HTR-8/SVneo (cell line): ENCODE measurements around the gene CEACAM3.

Experiments
- DNase-seq: peaks from one replicate; pipeline ENCODE4 v3.0.0; 2011; ENCODE audit warnings: low spot score, mixed read lengths; ENCODE audit not compliant: insufficient read length
- FAIRE-seq: peaks from 2 replicates; lab custom pipeline; 2011; peaks lifted over from hg19 to GRCh38; lab: Jason Lieb, UNC

CEACAM3 gene

DNA sequence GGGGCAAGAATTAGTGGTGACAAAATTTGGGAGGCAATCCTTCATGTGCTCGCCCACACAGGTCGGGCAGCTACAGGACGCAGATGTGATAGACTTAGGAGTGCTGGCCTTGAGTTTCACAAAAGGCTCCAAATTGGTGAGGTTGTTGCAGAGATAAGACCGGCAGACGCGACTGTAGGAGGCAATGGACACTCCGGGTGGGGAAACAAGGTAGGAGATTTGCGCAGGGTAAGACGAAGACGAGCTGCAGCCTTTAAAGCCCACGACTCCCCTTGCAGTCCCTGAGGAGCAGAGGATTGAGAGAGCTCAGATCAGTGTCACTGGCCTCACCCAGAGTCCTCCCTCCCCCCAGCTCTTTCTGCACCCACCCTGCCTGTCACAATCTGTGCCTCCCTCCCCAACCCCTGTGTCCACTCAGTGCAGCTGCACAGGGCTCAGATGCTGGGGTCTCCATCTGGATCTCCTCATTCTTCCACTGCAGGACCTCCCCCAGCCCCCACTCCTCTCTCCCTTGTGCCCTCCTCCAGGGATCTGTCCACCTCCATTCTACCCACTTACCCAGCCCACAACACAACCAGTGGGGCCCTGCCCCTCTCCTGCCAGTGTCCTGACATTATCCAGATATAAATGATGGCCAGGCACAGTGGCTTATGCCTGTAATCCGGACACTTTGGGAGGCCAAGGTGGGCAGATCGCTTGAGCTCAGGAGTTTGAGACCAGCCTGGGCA lies 41.8 kb downstream of the CEACAM3 start:
- DNase-seq (no peak), FAIRE-seq (no peak)

DNA sequence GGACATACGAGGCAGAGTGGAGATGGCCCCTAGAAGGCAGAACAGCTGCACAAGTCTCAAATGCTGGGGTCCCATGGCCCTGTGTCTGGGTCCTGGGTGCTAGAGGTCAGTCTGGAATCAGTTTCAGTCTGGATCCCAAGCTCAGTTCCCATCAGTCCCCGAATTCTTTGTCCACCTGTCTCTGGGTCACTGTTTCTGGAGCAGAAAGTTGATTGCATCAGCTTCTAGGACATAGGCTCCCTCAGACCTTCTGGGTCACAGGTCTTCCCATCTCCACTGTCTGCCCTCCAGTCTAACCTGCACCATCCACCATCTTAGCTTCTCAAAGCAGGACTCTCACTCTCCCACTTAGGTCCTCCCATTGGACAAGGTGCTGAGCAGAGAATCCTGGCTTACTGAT lies 42.8 kb downstream of the CEACAM3 start:
- no peak for DNase-seq
- FAIRE-seq = no peak

DNA sequence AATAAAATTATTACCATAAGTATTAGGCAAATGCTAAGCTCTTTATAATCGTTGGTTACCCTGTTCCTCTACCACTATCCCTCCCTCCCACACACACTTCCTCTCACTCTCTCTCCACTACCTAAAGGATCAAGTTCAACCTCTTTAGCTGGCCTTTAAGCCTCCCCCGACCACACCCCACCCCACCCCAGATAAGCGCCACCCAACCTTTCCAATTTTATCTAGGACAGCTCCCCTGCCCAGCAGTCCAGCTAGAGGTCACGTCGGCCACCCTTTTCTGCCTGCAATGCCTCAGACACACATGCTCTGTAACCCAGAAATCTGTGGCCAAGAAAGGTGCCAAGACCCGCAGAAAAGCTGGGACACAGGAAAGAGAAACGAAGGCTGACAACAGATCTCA lies 47.0 kb downstream of the CEACAM3 start:
- FAIRE-seq = no peak

DNA sequence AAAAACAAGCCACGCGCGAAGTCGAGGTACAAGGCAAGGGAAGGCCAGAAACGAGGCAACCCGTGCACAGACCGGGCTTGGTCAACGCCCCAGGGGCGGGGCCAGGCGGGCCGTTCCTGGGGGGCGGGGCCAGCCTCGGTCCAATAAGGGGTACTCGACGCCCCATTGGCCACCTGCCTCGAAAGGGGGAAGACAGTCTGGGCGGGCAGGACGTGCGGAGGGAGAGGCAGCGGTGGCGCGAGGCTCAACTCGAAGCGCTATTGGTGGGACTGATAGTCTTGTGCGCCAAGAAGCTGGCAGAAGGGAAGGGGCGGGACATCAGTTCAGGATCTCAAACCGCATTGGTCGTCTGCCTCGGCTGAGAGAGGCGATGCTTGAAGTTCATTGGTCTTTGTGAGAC lies 48.2 kb downstream of the CEACAM3 start, which contains the start of gene LYPD4:
TSS of gene LYPD4 (minus strand) at position 83 of the 400 bp plus-strand sequence. CDS start 5,398 bp downstream, outside the sequence.
- no peak for FAIRE-seq
- no peak for DNase-seq

More for the DNA sequence above, 47.0 kb downstream of the CEACAM3 start:
- DNase-seq = no peak

DNA sequence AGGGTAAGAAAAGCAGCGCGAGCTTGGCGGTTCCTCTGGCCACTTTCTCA lies 48.4 kb downstream of the CEACAM3 start, which contains the start of gene DMRTC2:
TSS of gene DMRTC2 (plus strand) at position 42 of the 50 bp plus-strand sequence. CDS start 2,387 bp downstream, outside the sequence.
- FAIRE-seq = no peak
- no peak for DNase-seq

DNA sequence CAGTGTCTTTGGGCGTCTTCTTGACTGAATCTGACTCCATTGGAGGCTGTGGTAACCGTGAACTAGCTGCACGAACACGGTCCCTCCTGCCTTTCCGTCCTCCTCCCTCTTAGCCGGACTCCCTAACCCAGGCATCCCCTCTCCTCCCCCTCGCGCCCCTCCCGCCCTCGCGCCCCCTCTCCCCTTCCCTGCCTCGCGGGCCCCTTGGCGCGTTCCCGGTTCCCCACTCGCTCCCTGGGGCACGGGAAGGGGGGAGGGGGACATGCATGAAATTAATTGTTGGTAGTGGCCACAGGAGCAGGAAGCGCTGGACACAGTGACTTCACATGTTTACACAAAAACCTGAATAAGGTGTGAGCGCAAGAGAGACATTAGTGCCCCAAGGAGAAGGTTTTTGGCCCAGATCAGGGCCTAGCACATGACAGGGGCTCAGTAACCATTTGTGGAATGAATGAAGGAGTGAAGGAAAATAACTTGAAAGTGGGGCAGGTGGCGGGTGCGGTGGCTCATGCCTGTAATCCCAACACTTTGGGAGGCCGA lies 48.7 kb downstream of the CEACAM3 start:
- DNase-seq (no peak), FAIRE-seq (no peak)

DNA sequence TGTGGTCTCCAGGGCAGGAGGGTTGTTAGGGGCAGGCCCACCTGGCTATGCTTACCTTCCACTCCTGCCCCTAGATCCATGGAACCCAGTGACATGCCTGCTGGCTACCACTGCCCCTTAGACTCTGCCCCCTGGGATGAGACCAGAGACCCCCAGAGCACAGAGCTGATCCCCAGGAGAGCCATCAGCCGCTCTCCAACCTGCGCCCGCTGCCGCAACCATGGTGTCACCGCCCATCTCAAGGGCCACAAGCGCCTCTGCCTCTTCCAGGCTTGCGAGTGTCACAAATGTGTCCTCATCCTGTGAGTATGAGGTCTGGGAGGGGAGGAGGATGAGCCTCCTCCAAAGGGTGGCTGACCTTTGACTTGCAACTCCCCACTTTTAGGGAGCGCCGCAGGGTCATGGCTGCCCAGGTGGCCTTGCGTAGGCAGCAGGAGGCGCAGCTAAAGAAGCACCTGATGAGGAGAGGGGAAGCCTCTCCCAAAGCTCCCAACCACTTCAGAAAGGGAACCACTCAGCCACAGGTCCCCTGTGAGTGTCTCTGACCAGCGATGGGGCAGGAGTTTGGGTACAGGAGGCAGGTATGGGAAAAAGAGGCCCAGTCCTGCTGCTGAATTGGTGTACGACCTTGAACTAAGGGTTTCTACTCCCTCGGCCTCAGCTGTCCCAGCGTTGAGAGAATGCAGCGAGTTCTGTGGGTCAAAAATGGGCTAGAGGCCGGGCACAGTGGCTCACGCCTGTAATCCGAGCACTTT lies 51.1 kb downstream of the CEACAM3 start:
- no peak for DNase-seq
- FAIRE-seq = no peak

DNA sequence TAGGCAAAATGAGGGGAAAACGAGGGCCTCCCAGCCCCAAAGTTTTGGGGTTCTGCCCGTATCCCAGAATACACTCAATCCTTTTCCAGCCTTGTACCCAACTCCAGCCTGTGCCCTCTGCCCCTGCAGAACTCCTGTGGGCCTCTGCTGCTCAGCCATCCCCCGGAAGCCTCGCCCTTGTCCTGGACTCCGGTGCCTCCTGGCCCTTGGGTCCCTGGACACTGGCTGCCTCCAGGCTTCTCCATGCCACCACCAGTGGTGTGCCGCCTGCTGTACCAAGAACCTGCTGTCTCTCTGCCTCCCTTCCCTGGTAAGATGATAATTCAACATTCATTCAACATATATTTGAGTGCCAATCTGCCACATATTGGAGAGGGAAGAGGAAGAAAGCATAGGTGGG lies 52.3 kb downstream of the CEACAM3 start:
- DNase-seq (no peak), FAIRE-seq (no peak)

DNA sequence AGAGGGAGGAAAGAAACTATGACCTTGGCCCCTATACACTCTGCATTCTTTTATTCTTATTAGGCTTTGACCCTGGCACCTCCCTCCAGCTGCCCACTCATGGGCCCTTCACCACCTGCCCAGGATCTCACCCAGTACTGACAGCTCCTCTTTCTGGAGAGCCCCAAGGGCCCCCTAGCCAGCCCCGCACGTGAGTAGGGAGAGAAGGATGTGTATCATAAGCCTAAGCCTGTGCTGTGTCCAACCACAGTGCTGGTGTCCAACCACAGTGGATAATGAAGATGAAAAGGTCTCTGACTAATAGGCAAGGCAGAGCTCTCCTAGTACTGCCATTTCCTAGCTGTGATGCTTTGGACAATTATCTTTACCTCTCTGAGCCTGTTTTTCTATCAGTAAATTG lies 52.7 kb downstream of the CEACAM3 start:
- DNase-seq = no peak
- no peak for FAIRE-seq

DNA sequence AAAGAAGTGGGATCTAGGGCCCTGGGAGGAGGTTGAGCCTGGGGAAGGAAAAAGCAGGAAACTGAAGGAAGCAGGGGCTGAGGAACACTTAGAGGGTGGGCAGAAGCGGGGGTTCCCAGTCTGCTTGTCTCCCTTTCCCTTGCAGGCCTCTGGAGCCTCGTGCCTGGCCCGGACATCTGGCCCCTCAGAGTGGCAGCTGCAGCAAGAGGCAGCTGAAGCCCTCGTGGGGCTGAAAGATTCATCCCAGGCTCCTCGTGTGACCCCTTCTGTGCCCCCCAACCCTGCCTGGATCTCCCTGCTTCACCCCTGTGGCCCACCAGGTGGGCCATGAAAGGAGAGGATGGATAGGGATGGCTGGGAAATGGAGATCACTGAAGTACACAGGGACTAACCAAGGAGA lies 54.0 kb downstream of the CEACAM3 start:
- DNase-seq = no peak
- no peak for FAIRE-seq

DNA sequence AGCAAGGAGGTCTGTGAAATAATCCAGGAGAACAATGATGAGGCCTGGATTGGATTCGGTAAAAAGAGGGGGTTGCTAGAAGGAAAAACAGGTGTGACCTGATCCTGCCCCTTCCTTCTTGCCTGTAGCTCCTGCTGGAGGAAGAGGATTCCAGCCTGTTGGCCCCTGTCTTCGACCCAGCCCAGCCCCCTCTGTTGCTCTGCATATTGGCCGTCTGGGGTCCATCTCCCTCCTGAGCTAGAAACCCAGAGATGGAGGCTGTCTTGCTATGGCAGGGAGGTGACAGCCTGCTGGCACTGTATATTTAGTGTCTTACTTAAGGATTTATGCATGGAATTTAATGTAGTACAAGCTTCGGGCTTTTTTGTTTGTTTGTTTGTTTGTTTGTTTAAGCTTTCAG lies 55.1 kb downstream of the CEACAM3 start:
- no peak for DNase-seq
- FAIRE-seq = no peak

DNA sequence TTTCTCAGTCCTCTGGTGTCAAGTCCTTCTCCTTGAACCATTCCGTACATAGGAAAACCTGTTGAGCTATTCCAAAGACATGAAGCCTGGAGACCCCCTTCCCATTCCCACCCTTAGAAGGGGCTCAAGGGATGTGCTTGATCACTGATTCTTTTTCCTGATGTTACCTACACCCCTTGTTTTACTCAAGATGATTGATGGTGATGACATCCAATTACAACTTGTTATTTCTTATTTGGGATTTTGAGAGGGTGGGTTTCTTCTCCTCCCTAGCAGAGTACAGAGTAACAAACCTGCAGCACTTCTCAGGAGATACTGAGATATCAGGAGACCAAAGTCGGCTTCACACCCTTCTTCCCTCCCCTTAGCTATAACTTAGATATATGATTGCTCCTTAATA lies 57.0 kb downstream of the CEACAM3 start:
- DNase-seq (no peak), FAIRE-seq (no peak)

DNA sequence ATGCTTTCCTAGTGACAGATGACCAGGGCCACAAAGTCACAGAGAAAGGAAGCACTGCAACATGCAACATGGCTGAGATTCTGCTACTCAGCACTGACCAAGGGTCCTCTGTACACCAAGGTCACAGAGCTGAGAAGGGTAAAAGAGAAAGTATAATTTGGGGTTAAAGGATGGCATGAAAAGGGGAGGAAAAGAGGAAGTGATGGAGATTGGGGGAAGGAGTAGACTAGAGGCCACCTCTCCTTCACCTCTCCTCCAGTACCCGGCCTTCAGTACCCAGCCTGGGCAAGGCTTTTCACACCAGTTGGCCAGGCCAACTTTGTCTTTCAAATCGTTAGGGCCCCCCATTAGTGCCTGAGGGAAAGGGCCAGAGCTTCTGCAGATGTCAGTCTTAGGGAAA lies 57.4 kb downstream of the CEACAM3 start:
- no peak for DNase-seq

DNA sequence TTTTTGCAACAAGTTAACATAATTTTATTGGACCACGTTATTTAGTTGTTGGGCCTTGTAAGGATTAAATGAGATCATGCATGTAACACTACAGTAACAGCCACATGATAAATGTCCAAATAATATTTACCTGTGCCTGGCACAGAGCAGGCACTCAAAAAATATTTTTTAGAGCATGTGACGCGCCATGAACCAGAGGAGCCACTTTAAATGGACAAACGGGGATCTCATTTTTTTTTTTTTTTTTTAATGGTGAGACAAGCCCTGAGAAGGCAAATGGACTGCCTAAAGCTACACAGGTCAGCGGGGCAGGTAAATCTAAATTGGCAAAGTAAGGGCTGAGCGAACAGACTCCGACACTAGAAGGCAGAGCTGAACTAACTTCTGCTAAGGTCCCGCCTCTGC lies 62.8 kb downstream of the CEACAM3 start:
- FAIRE-seq (no peak), DNase-seq (no peak)

More for the DNA sequence above, 57.4 kb downstream of the CEACAM3 start:
- no peak for FAIRE-seq

DNA sequence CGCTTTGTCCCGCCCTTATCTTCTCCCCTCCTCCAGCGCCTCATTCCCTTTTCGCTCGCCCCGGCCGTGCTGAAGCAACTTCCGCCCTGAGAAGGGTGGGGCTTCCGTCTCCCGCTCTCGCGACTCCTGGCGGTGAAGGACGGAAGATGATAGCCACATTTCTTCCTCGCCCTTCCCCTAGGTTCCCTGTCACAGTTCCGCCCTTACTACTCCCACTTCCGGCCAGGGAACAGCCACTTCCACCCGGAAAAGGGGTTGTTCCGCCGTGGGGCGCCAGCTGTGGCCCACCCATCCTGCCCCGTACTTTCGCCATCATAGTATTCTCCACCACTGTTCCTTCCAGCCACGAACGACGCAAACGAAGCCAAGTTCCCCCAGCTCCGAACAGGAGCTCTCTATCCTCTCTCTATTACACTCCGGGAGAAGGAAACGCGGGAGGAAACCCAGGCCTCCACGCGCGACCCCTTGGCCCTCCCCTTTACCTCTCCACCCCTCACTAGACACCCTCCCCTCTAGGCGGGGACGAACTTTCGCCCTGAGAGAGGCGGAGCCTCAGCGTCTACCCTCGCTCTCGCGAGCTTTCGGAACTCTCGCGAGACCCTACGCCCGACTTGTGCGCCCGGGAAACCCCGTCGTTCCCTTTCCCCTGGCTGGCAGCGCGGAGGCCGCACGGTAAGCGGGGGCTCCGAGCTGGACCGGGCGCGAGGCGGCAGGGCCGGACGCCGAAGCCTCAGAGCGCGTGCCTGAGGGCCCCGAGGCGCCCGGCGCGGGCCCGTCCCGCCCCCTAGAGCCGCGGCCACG lies 63.4 kb downstream of the CEACAM3 start, which contains the start of gene RPS19:
TSS of gene RPS19 (plus strand) at position 638 of the 801 bp plus-strand sequence. CDS start 520 bp downstream, outside the sequence.
- FAIRE-seq (peak; percentile 98), DNase-seq (peak; percentile 94)

DNA sequence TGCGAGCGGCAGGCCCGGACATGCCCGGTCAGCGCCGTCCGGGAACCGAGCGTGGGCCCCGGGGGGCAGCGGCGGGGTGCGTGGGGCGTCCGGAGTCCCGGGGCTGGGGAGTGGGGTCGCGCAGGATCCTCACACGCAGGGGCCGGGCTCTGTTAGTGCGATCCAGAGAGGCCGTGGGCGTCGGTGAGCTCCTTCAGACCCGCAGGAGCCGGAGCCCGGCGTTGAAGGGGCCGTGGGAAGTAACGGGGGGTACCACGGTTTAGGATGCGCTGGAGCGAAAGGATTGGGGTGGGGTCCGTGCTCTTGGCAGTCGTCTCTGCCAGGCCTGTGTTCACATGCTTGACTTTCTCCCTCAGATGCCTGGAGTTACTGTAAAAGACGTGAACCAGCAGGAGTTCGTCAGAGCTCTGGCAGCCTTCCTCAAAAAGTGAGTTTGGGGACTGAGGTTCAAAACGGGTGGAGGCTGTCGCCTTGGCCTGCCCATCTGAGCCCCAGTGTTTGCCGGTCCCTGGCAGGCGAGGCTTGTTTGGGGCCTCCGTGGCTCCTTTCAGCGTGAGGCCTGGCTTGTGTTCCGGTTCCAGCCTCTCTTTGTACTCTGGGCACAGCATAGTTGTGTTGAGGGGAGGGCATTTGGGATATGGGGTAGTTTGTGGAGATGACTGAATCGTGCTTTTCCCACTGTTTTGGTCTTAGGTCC lies 64.2 kb downstream of the CEACAM3 start:
- FAIRE-seq (no peak), DNase-seq (no peak)
